Erythroblast (primary cell): ENCODE results near the gene RPP38.

Source experiments
- GATA1 ChIP-seq: IDR thresholded peaks from 2 replicates; pipeline ENCODE4 v1.6.1; 2011; ENCODE audit warnings: low read depth, mild to moderate bottlenecking, control low read depth, low read length, moderate library complexity
- POLR2A ChIP-seq: IDR thresholded peaks from 2 replicates; pipeline ENCODE4 v1.6.1; 2011; ENCODE audit warnings: mild to moderate bottlenecking, low read length

GRCh38 chr10:15049533-15049932, 47.6 kb upstream of the RPP38 start:
- TF ChIP-seq POLR2A (no peak), GATA1 (no peak)
